ENCODE results near the gene DNER.

Gene DNER

GRCh38 chr2:229622495-229623355 is 91.6 kb downstream of the DNER start:
- Histone ChIP-seq H3K9me3 (ENCODE audit: low read length) (no peaks in the 10 kb centered on the region), H3K4me2 (ENCODE audit: low read length) (no peak overlapping the region), H3K36me3 (ENCODE audit: insufficient read depth, low read length) (no peaks in the 10 kb centered on the region), H2AFZ (ENCODE audit: low read length) (no peak overlapping the region), H3F3A (ENCODE audit: insufficient read depth, low read length) (no peaks in the 10 kb centered on the region), H3K79me2 (ENCODE audit: insufficient read depth, low read length) (no peaks in the 10 kb centered on the region), H3K9me2 (ENCODE audit: low read depth, low read length) (no peaks in the 10 kb centered on the region), H3K4me1 (ENCODE audit: insufficient read depth, low read length, severe bottlenecking) (no peaks in the 10 kb centered on the region), H3K4me3 (ENCODE audit: low read depth, low read length, poor library complexity, severe bottlenecking) (no peak overlapping the region), H3K9ac (ENCODE audit: low read length) (no peak overlapping the region), H3K27me3 (ENCODE audit: insufficient read depth, low read length) (no peaks in the 10 kb centered on the region), H3K27ac (ENCODE audit: low read depth, low read length, poor library complexity, severe bottlenecking) (no peak overlapping the region), H4K20me1 (ENCODE audit: insufficient read depth, low read length) (no peaks in the 10 kb centered on the region)
- TF ChIP-seq EZH2 (IDR thresholded peaks at IDR 0.05; ENCODE audit: borderline replicate concordance, low read length) (no peak), CTCF (IDR thresholded peaks at IDR 0.05; ENCODE audit: low read length) (no peak)

- no peaks in the 10 kb centered on the region for H3K9me3 ChIP-seq (ENCODE audit: low read length)
- TF ChIP-seq EZH2 (IDR thresholded peaks at IDR 0.05; ENCODE audit: borderline replicate concordance, low read length) (no peak), CTCF (IDR thresholded peaks at IDR 0.05; ENCODE audit: low read length) (no peak)
- no peaks in the 10 kb centered on the region for H3K27me3 ChIP-seq (ENCODE audit: insufficient read depth, low read length)
- no peak overlapping the region for H3K4me3 ChIP-seq (ENCODE audit: low read depth, low read length, poor library complexity, severe bottlenecking)
- no peaks in the 10 kb centered on the region for H3K4me1 ChIP-seq (ENCODE audit: insufficient read depth, low read length, severe bottlenecking)
- H3F3A ChIP-seq (ENCODE audit: insufficient read depth, low read length) = no peaks in the 10 kb centered on the region
- H4K20me1 ChIP-seq (ENCODE audit: insufficient read depth, low read length) = no peaks in the 10 kb centered on the region
- H3K4me2 ChIP-seq (ENCODE audit: low read length) = no peak overlapping the region
- H3K36me3 ChIP-seq (ENCODE audit: insufficient read depth, low read length) = no peaks in the 10 kb centered on the region
- H3K9me2 ChIP-seq (ENCODE audit: low read depth, low read length) = no peaks in the 10 kb centered on the region
- H3K79me2 ChIP-seq (ENCODE audit: insufficient read depth, low read length) = no peaks in the 10 kb centered on the region
- no peak overlapping the region for H3K27ac ChIP-seq (ENCODE audit: low read depth, low read length, poor library complexity, severe bottlenecking)
- no peak overlapping the region for H3K9ac ChIP-seq (ENCODE audit: low read length)
- no peak overlapping the region for H2AFZ ChIP-seq (ENCODE audit: low read length)
These were observed 93.6 kb downstream of the DNER start for GRCh38 chr2:229620759-229621158.

- Histone ChIP-seq H3K9ac (ENCODE audit: low read length) (no peak overlapping the region), H3K27ac (ENCODE audit: low read depth, low read length, poor library complexity, severe bottlenecking) (no peak overlapping the region), H3K79me2 (ENCODE audit: insufficient read depth, low read length) (no peaks in the 10 kb centered on the region), H3F3A (ENCODE audit: insufficient read depth, low read length) (no peaks in the 10 kb centered on the region), H3K36me3 (ENCODE audit: insufficient read depth, low read length) (no peaks in the 10 kb centered on the region), H3K4me3 (ENCODE audit: low read depth, low read length, poor library complexity, severe bottlenecking) (no peak overlapping the region), H3K9me2 (ENCODE audit: low read depth, low read length) (no peaks in the 10 kb centered on the region), H3K9me3 (ENCODE audit: low read length) (no peaks in the 10 kb centered on the region), H2AFZ (ENCODE audit: low read length) (no peak overlapping the region), H3K4me1 (ENCODE audit: insufficient read depth, low read length, severe bottlenecking) (no peaks in the 10 kb centered on the region), H3K4me2 (ENCODE audit: low read length) (no peak overlapping the region), H3K27me3 (ENCODE audit: insufficient read depth, low read length) (no peaks in the 10 kb centered on the region), H4K20me1 (ENCODE audit: insufficient read depth, low read length) (no peaks in the 10 kb centered on the region)
- TF ChIP-seq EZH2 (IDR thresholded peaks at IDR 0.05; ENCODE audit: borderline replicate concordance, low read length) = no peak
- no peak for TF ChIP-seq CTCF (IDR thresholded peaks at IDR 0.05; ENCODE audit: low read length)
These were observed 94.1 kb downstream of the DNER start for GRCh38 chr2:229620289-229620688.
